ENCODE measurements around the gene RTP2.

- TF ChIP-seq EZH2 (IDR thresholded peaks at IDR 0.05; ENCODE audit: borderline replicate concordance, low read length), result no peak
- TF ChIP-seq CTCF (conservative IDR thresholded peaks at IDR 0.05 in 1 of 2, IDR thresholded peaks at IDR 0.05 in 1 of 2; ENCODE audit: extremely low read depth in 1 of 2, insufficient read depth in 1 of 2, low read depth in 1 of 2, low read length in 2 of 2), result no peak
These were observed 40.2 kb upstream of the RTP2 start for GRCh38 chr3:187742351-187743171.

All from mammary epithelial cell (primary cell).